Measurements from ENCODE around the gene CENPT.

DNA sequence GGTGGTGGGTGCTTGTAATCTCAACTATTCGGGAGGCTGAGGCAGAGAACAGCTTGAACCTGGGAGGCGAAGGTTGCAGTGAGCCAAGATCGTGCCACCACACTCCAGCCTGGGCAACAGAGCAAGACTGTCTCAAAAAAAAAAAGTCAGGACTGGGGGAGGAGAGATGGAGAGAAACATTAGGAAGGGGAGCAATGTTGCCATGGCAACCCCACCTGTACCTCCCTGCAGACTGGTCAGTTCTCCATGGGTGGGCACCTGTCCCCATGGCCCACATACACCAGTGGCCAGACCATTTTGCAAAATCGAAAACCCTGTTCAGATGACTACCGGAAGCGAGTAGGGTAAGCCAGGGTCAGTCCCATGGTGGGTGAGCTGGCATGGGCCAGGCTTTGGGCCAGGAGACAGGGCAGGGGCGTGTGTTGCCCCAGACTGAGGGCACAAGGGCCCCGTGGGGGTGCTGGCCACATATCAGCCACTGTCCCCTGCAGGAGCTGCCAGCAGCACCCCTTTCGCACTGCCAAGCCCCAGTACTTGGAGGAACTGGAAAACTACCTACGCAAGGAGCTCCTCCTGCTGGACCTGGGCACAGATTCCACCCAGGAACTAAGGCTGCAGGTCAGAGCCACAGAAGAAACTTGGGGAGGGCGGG is 26.8 kb downstream of the CENPT start:
- TF ChIP-seq CTCF (IDR thresholded peaks at IDR 0.05) (no peak), POLR2A (IDR thresholded peaks at IDR 0.05) (no peak), EP300 (IDR thresholded peaks at IDR 0.05) (no peak)

All from ovary (tissue), 3 donors.